Measurements from ENCODE around the gene PYGO1. TPM values are rescaled to one million over a fixed set of nuclear protein-coding genes. Genes with fewer than 3 reads are reported as not detected.
"Not testable (repeated sequence)": the region's sequence is repeated elsewhere in the genome, so short reads cannot be mapped to it uniquely, and the experiment has no call there.

The PYGO1 gene
- total RNA-seq: 6.3 TPM
- long read RNA-seq: 0 reads

- DNase-seq (ENCODE audit: low spot score): no peak
Observed at GRCh38 chr15:55588070-55588814, at the start of gene PYGO1. Gene PYGO1, minus strand, starts transcription at chr15:55588345. Its CDS starts 462 bp downstream, at chr15:55587883.

GRCh38 chr15:55637086-55637485 lies 48.9 kb upstream of the PYGO1 start:
- DNase-seq (ENCODE audit: low spot score): no peak

- DNase-seq (ENCODE audit: low spot score): no peak
Observed at GRCh38 chr15:55633731-55634130, 45.6 kb upstream of the PYGO1 start.

- no peak for DNase-seq (ENCODE audit: low spot score)
Observed at GRCh38 chr15:55632434-55632833, 44.3 kb upstream of the PYGO1 start.

- DNase-seq (ENCODE audit: low spot score): no peak
Observed at GRCh38 chr15:55630858-55631257, 42.7 kb upstream of the PYGO1 start.

- DNase-seq (ENCODE audit: low spot score): no peak
Observed at GRCh38 chr15:55628369-55628730, 40.2 kb upstream of the PYGO1 start.

- no peak for DNase-seq (ENCODE audit: low spot score)
Observed at GRCh38 chr15:55627730-55628368, 39.7 kb upstream of the PYGO1 start.

- DNase-seq (ENCODE audit: low spot score): no peak
Observed at GRCh38 chr15:55619783-55620182, 31.6 kb upstream of the PYGO1 start.

GRCh38 chr15:55618387-55618786 lies 30.2 kb upstream of the PYGO1 start:
- DNase-seq (ENCODE audit: low spot score): no peak

- DNase-seq (ENCODE audit: low spot score): no peak
Observed at GRCh38 chr15:55615445-55615844, 27.3 kb upstream of the PYGO1 start.

GRCh38 chr15:55613727-55614126 lies 25.6 kb upstream of the PYGO1 start:
- no peak for DNase-seq (ENCODE audit: low spot score)

GRCh38 chr15:55606214-55606613 lies 18.1 kb upstream of the PYGO1 start:
- no peak for DNase-seq (ENCODE audit: low spot score)

- DNase-seq (ENCODE audit: low spot score): no peak
Observed at GRCh38 chr15:55601374-55601773, 13.2 kb upstream of the PYGO1 start.

GRCh38 chr15:55599439-55599838 lies 11.3 kb upstream of the PYGO1 start:
- DNase-seq (ENCODE audit: low spot score): no peak

GRCh38 chr15:55593019-55593418 lies 4.9 kb upstream of the PYGO1 start:
- not testable (repeated sequence) for DNase-seq (ENCODE audit: low spot score)

- DNase-seq (ENCODE audit: low spot score): no peak
Observed at GRCh38 chr15:55590788-55591187, 2.6 kb upstream of the PYGO1 start.

- no peak for DNase-seq (ENCODE audit: low spot score)
Observed at GRCh38 chr15:55589287-55589686, 1.1 kb upstream of the PYGO1 start.

- DNase-seq (ENCODE audit: low spot score): no peak
Observed at GRCh38 chr15:55588815-55589115, 620 bp upstream of the PYGO1 start.

GRCh38 chr15:55587321-55588069 lies 650 bp downstream of the PYGO1 start:
- DNase-seq (ENCODE audit: low spot score): no peak

GRCh38 chr15:55586808-55587207 lies 1.3 kb downstream of the PYGO1 start:
- no peak for DNase-seq (ENCODE audit: low spot score)

GRCh38 chr15:55576943-55577342 lies 11.2 kb downstream of the PYGO1 start:
- no peak for DNase-seq (ENCODE audit: low spot score)

- DNase-seq (ENCODE audit: low spot score): no peak
Observed at GRCh38 chr15:55574096-55574495, 14.0 kb downstream of the PYGO1 start.

- no peak for DNase-seq (ENCODE audit: low spot score)
Observed at GRCh38 chr15:55573224-55573623, 14.9 kb downstream of the PYGO1 start.
